Activated T-cell treated with anti-CD3 and anti-CD28 coated beads, Interleukin-2, amount 50 U/mL, for 4 hours (primary cell): ENCODE data around the gene OMA1. TPM values are rescaled to one million over a fixed set of nuclear protein-coding genes. Genes with fewer than 3 reads are reported as not detected.
"Not testable (repeated sequence)": the region's sequence is repeated elsewhere in the genome, so short reads cannot be mapped to it uniquely, and the experiment has no call there.

ENCODE experiments used
- ATAC-seq, 2 donors: fragments of 200-7000 bp; cut with Tn5 transposase; one replicate each; pipeline ENCODE4 v1.10.0; 2021
- DNase-seq: peaks from one replicate; pipeline ENCODE4 v3.0.0-alpha.2; 2020
- H3K27me3 Mint-ChIP-seq: one replicate; pipeline ENCODE4 v1.8.0; 2021; ENCODE audit warnings: low read depth, mixed read lengths
- H3K36me3 Mint-ChIP-seq: one replicate; pipeline ENCODE4 v1.8.0; 2022; ENCODE audit warnings: mixed read lengths; ENCODE audit not compliant: insufficient read depth
- H3K4me1 Mint-ChIP-seq: one replicate; pipeline ENCODE4 v1.8.0; 2021; ENCODE audit warnings: low read depth, mixed read lengths
- H3K4me3 Mint-ChIP-seq: one replicate; pipeline ENCODE4 v1.8.0; 2021; ENCODE audit warnings: mild to moderate bottlenecking, moderate library complexity, mixed read lengths
- H3K9me3 Mint-ChIP-seq: one replicate; pipeline ENCODE4 v1.8.0; 2021; ENCODE audit warnings: mixed read lengths
- total RNA-seq, 3 donors: library from RNA; stranded (reverse); gene quantifications; one replicate each; pipeline ENCODE4 v1.2.1, GENCODE V29; 2021

OMA1 gene
- total RNA-seq, result 1 to 10 TPM; 5.4 to 5.6 (median 5.4) TPM

DNA sequence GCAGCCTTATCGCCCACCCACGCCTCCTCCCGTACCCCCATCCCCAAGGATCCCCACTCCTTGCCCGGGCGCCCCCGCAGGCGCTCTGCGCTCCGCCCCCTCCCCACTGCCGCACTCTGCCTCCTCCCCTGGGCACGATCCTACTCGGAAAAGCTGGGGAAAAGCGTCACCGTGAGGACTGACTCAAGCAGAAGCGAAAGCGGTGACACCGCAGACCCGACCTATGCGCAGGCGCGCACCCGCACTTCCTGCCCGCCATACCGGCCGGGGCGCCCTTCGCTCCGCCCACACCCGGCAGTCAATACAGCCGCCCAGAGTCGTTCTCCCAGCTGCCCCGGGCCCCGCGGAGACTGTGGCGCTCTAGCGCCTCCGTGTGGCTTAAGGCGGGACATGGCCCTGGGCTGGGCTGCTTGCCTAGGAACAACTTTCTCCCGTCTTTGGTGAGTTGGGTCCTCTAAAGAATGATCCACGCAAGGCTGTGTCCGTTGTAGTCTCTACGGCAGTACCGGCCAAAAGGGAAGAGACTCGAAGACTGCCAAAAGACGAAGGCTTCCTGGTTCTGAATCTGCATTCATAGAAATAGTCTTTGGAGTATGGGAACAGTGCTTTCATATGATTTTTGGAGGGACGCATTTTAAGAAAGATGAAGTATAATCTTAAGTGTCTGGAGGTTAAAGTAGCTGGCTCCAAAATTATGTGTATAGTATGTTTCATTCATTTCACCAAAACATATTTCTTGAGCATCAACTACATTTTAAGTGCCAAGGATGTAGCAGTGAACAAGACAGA lies at the start of gene OMA1:
Gene OMA1, minus strand, starts transcription at position 207 of the 789 bp plus-strand sequence. CDS start 7,432 bp downstream, outside the sequence.
- ATAC-seq, result peak; percentile 91 to 92
- peaks cover 4% of the 10 kb centered on the region for H3K27me3 Mint-ChIP-seq
- no peaks in the 10 kb centered on the region for H3K36me3 Mint-ChIP-seq
- H3K9me3 Mint-ChIP-seq, result no peaks in the 10 kb centered on the region
- H3K4me3 Mint-ChIP-seq, result peak within 1 kb of the TSS; percentile 91
- peak; percentile 97 for DNase-seq
- H3K4me1 Mint-ChIP-seq, result peaks cover 26% of the 10 kb centered on the region

DNA sequence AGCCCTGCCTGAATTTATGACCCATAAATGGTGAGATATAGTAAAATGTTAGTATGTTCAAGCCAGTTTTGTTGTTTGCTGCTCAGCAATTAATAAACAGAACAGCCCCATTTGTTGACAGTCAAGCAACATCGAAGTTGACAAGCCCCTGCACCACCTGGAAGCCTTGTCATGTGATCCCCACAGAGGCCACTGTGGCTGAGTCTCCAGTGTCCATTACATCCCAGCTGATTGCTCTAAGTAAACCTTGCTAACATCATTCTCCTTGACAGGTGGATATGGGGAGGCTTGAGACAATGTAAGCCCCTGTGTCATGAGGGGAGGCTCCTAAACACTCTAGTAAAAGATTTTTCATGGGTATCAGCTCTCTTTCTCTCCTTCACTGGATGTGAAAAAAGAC lies 48.0 kb upstream of the OMA1 start:
- Mint-ChIP-seq H3K4me1 (no peaks in the 10 kb centered on the region), H3K27me3 (peaks cover 19% of the 10 kb centered on the region), H3K36me3 (no peaks in the 10 kb centered on the region), H3K4me3 (no peak overlapping the region), H3K9me3 (no peaks in the 10 kb centered on the region)
- ATAC-seq, result no peak
- DNase-seq, result no peak

DNA sequence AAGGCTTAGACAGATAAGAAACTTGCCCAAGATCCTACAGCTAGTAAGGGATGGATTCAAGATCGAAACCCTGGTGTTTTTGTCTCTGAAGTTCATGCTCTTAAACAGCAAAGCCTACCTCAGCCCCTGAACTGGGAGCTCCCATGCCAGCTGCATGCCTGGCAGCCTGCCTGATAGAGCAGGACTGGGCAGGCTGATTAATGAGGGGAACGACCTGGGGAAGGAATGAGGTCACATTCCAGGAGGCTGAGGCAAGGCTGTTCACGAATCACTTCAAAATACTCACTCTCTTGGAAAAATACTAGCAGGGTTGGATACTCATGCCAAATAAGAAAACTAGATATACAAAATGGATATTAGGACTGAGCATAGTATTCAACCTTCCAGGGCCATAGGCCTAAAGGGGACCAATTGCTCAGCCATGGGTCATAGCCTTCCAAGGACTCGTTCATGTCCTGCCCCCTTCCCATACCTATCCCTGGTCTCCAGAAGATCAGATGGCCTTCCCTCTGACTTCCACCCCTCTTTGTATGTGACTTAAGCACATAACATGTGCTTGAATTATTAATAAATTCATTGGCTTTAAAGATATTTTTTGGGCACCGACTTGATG lies 46.1 kb upstream of the OMA1 start:
- H3K36me3 Mint-ChIP-seq, result no peaks in the 10 kb centered on the region
- peaks cover 8% of the 10 kb centered on the region for H3K27me3 Mint-ChIP-seq
- DNase-seq (no peak), ATAC-seq (no peak)
- H3K4me3 Mint-ChIP-seq, result no peak overlapping the region
- no peaks in the 10 kb centered on the region for H3K4me1 Mint-ChIP-seq
- no peaks in the 10 kb centered on the region for H3K9me3 Mint-ChIP-seq

DNA sequence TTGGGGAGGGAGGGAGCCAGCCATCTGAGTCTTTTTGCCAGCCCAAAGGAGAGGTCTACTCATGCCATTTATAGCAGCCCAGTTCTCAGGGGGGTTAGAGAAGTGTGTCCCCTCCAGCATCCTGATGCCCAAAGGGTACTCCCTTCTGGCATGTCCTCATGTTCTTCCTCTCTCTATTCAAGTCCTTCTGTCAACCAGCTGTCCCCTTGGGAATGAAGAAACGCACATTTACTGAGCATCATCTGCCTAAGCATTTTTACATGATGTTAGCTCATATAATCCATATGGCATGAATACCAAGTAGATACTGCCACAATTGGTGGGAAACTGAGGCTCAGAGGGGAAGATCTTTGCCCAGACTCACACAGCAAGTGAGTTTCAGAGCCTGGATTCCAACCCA lies 45.3 kb upstream of the OMA1 start:
- ATAC-seq, result no peak
- DNase-seq, result no peak
- no peaks in the 10 kb centered on the region for H3K9me3 Mint-ChIP-seq
- no peak overlapping the region for H3K4me3 Mint-ChIP-seq
- no peaks in the 10 kb centered on the region for H3K36me3 Mint-ChIP-seq
- H3K27me3 Mint-ChIP-seq, result peaks cover 9% of the 10 kb centered on the region
- no peaks in the 10 kb centered on the region for H3K4me1 Mint-ChIP-seq

DNA sequence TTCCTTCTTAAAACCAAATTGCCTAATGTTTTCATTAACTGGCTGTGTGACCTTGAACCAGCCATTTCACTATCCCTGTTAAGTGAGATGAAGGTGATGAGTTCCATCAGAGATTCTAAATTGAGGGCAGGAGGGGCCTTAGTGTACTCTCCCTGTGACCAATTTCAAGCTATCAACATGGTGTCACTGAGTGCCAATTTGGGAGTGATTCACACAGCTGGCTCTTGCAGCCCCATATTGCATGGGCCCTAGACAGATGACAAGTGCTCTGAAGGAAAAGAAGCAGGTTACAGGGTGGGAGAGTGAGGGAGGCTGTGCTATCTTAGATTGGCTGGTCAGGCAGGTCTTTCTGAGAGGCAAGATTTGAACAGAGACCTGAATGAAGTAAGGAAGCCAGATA lies 43.5 kb upstream of the OMA1 start:
- ATAC-seq, result no peak

DNA sequence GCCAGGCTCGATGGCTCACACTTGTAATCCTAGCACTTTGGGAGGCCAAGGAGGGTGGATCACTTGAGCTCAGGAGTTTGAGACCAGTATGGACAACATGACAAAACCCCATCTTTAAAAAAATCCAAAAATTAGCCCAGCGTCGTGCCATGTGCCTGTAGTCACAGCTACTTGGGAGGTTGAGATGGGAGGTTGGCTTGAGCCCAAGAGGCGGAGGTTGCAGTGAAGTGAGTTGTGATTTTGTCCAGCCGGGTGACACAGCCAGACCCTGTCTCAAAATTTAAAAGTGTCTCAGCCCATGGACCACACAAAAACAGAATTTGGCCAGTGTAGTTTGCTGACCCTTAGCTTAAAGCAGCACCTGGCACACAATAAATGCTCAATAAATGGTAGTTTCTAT lies 41.9 kb upstream of the OMA1 start:
- DNase-seq, result no peak
- no peak overlapping the region for H3K4me3 Mint-ChIP-seq
- H3K4me1 Mint-ChIP-seq, result peaks cover 4% of the 10 kb centered on the region
- ATAC-seq, result no peak
- no peaks in the 10 kb centered on the region for H3K9me3 Mint-ChIP-seq
- peaks cover 25% of the 10 kb centered on the region for H3K27me3 Mint-ChIP-seq
- H3K36me3 Mint-ChIP-seq, result no peaks in the 10 kb centered on the region

More for the DNA sequence above, 43.5 kb upstream of the OMA1 start:
- no peak for DNase-seq
- H3K9me3 Mint-ChIP-seq, result no peaks in the 10 kb centered on the region
- H3K4me1 Mint-ChIP-seq, result no peaks in the 10 kb centered on the region
- no peaks in the 10 kb centered on the region for H3K36me3 Mint-ChIP-seq
- no peak overlapping the region for H3K4me3 Mint-ChIP-seq
- H3K27me3 Mint-ChIP-seq, result peaks cover 15% of the 10 kb centered on the region

DNA sequence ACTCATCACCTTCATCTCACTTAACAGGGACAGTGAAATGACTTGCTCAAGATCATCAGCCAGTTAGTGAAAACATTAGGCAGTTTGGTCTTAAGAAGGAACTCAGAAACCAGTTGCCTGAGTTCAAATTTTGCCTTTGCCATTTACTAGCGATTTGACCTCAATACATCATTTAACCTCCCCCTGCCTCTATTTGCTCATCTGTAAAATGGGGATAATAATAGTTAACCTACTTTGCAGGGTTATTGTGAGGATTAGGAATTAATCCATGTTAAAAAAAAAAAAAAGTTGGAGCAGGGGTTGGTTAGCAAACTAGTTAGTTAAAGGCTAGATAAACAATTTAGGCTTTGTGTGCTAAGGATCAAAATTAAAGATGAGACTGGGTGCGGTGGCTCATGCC lies 41.1 kb upstream of the OMA1 start:
- ATAC-seq, result no peak
- Mint-ChIP-seq H3K36me3 (no peaks in the 10 kb centered on the region), H3K9me3 (no peaks in the 10 kb centered on the region), H3K27me3 (peaks cover 25% of the 10 kb centered on the region), H3K4me3 (no peak overlapping the region), H3K4me1 (peaks cover 4% of the 10 kb centered on the region)
- DNase-seq, result no peak

DNA sequence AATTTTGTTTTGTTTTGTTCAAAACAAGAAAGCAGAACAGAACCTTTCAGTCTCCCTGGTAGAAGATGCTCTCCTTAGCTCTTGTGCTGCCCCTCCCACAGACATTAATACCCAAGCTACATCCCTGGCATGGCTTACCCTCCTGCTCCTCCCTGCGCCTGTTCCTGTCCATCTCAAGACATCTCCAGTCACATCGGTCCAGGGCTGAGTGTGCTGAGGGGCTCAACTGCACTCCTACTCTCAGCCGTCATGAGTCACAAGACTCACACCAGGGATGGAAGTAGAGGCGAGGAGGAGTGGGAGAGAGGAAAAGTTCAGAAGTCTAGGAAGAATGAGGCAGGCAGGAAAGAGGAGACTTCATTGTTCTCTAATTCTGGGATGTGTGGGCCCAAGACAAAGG lies 39.7 kb upstream of the OMA1 start:
- Mint-ChIP-seq H3K9me3 (no peaks in the 10 kb centered on the region), H3K27me3 (peaks cover 25% of the 10 kb centered on the region), H3K36me3 (no peaks in the 10 kb centered on the region), H3K4me1 (peaks cover 4% of the 10 kb centered on the region), H3K4me3 (no peak overlapping the region)
- ATAC-seq (no peak), DNase-seq (no peak)

DNA sequence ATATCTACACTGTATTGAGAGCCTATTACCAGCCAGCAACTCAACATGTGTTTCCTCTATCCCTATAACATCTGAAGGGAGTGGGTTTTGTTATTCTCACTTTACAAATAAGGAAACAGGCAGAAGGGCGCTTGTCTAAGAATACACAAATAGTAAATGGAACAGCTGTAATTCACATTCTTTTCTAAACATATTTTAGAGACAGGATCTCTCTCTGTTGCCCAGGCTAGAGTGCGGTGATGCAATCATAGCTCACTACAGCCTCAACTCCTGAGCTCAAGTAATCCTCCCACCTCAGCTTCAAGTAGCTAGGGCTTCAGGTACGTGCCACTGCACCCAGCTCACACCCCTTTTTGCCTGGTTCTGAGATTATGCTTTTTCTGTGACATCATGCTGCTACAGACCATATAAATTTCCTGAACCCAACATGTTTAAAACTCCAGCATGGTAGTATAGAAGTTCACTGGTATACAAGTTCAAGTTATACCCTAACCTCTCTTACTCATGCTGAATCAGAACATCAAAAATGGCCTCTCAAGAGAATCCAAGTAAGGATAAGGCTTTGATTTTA lies 39.1 kb upstream of the OMA1 start:
- Mint-ChIP-seq H3K36me3 (no peaks in the 10 kb centered on the region), H3K4me1 (peaks cover 4% of the 10 kb centered on the region), H3K27me3 (peaks cover 27% of the 10 kb centered on the region), H3K9me3 (no peaks in the 10 kb centered on the region), H3K4me3 (no peak overlapping the region)
- no peak for ATAC-seq
- no peak for DNase-seq

DNA sequence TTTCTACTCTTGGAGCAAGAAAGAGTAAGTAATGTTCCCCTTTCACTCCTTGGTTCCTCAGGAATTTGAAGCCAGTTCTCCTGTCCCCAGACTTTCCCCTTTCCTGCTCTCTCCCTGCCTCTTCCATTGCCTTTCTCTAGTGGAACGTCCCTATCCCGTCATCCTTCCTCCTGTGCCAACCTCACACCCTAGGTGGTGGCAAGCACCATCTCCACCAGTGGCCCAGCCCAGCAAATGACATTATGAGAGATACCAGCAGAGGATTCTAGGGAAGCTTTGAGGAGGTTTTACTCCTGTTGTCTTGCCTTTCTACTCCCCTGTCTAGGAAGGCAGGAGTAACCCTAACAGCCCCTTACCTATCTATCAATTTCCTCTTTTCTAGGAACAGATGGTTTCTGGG lies 38.6 kb upstream of the OMA1 start:
- ATAC-seq, result no peak
- peaks cover 29% of the 10 kb centered on the region for H3K27me3 Mint-ChIP-seq

DNA sequence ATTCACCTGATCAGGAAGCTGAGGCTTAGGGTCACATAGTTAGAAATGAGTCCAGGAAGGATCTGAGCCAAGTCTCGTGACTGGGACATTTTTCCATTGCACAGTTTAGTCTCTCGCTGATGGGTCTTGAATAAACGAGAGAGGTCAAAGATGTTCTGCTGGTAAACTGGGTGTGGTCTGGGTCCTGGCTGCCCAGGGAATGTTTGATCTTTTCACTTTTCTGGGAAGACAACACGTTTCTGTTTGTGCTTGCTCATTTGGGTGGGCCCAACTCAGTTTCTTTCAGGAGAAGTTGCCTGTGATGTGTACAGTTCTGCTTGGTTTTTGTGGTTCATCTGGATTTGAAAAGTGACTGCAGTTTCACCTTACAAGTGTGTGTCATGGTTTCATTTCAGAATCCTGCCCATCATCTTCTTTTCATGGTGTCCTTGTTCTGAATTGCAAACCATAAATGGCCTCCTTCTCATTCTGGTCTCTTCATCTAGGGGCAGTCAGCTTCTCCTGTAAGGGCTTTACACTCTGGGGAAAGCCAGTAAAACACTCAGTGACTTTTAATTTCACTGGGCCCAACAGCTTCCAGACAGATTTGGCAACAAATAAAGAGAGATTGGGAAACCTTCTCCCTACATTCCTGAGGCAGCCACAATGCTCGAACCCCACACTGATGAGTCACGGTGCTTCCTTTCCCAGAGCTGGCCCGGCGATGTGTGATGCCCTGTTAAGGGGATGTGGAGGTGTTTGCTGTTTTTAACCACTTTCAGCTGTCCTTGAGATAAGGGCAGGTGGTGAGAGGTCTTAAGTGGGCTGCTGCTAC lies 37.8 kb upstream of the OMA1 start:
- H3K9me3 Mint-ChIP-seq, result no peaks in the 10 kb centered on the region
- H3K4me1 Mint-ChIP-seq, result peaks cover 4% of the 10 kb centered on the region
- no peak overlapping the region for H3K4me3 Mint-ChIP-seq
- H3K36me3 Mint-ChIP-seq, result no peaks in the 10 kb centered on the region
- DNase-seq (no peak), ATAC-seq (peak; percentile 71 to 74)
- H3K27me3 Mint-ChIP-seq, result peaks cover 37% of the 10 kb centered on the region

More for the DNA sequence above, 38.6 kb upstream of the OMA1 start:
- H3K36me3 Mint-ChIP-seq, result no peaks in the 10 kb centered on the region
- H3K4me1 Mint-ChIP-seq, result peaks cover 4% of the 10 kb centered on the region
- no peak overlapping the region for H3K4me3 Mint-ChIP-seq
- no peaks in the 10 kb centered on the region for H3K9me3 Mint-ChIP-seq
- no peak for DNase-seq

DNA sequence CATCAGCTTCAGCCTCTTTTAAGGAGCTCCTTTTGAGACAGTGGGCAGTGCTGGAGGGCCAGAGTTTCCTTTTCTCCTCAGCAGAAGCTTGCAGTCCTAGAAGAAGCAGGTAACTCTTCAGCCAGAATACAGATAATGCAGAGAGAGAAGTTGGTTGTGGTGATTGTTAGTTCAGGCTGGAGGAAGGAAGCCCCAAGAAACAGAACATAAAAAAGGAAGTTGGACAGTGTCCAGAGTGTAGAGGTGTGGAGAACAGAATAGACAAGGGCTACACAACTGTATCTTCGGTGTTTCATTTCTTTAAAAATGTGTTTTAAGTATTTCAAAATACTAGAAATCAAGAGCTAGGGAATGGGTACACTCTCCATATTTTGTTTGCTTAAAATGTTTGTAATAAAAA lies 37.0 kb upstream of the OMA1 start:
- Mint-ChIP-seq H3K36me3 (no peaks in the 10 kb centered on the region), H3K4me1 (peaks cover 4% of the 10 kb centered on the region), H3K9me3 (no peaks in the 10 kb centered on the region), H3K27me3 (peaks cover 41% of the 10 kb centered on the region), H3K4me3 (no peak overlapping the region)
- ATAC-seq, result no peak
- DNase-seq, result no peak

DNA sequence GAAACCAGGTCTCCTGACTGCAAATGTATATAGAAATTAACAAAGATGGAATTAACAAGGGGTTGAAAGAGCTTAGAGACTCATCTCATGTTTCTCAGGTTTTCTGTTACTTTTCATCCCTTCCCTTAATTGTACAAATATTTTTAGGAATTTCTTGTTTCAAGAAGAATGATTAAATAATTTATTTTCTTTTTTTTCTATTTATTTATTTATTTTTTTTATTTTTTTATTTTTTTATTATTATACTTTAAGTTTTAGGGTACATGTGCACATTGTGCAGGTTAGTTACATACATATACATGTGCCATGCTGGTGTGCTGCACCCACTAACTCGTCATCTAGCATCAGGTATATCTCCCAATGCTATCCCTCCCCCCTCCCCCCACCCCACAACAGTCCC lies 35.6 kb upstream of the OMA1 start:
- not testable (repeated sequence) for H3K4me3 Mint-ChIP-seq, H3K36me3 Mint-ChIP-seq, H3K9me3 Mint-ChIP-seq, DNase-seq, ATAC-seq
- Mint-ChIP-seq H3K4me1 (peaks cover 11% of the 10 kb centered on the region), H3K27me3 (peaks cover 52% of the 10 kb centered on the region)

DNA sequence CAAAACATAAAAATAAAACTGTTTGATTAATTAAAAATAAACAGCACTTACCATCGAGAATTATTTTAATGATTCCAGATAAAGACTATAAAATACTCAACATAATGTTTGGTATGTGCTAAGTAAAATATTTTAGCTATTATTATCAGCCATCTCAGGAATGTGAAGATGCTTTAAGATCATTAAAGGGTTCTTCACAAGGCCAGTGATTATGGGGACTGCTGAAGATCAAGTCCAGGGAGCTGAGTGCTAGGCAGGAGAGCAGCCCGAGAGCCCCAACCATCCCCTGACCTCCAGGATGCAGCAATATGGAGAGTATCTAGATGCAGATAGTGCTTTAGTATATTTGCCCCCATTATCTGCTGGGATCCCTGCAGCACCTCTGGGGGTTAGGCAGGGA lies 35.1 kb upstream of the OMA1 start:
- H3K9me3 Mint-ChIP-seq, result no peaks in the 10 kb centered on the region
- H3K27me3 Mint-ChIP-seq, result peaks cover 51% of the 10 kb centered on the region
- H3K36me3 Mint-ChIP-seq, result no peaks in the 10 kb centered on the region
- no peak overlapping the region for H3K4me3 Mint-ChIP-seq
- peaks cover 11% of the 10 kb centered on the region for H3K4me1 Mint-ChIP-seq
- ATAC-seq (no peak), DNase-seq (no peak)
